Measurements from ENCODE around the gene RSBN1L.

RSBN1L gene

GRCh38 chr7:77664715-77665114 lies 31.5 kb upstream of the RSBN1L start:
- no peak for DNase-seq (ENCODE audit: low read depth)
- TF ChIP-seq CTCF (IDR thresholded peaks at IDR 0.05; ENCODE audit: low read depth, low read length): no peak
- H3K4me3 ChIP-seq (ENCODE audit: low read depth, low read length): no peak overlapping the region

- DNase-seq (ENCODE audit: low read depth): no peak
- TF ChIP-seq MAX (IDR thresholded peaks at IDR 0.05; ENCODE audit: low read depth, low read length): no peak
- no peak for TF ChIP-seq MYC (IDR thresholded peaks at IDR 0.05; ENCODE audit: low read depth, low read length)
- no peak for TF ChIP-seq CTCF (IDR thresholded peaks at IDR 0.05; ENCODE audit: low read depth, low read length)
- TF ChIP-seq POLR2A (IDR thresholded peaks at IDR 0.05; ENCODE audit: extremely low read depth, insufficient read length): no peak
- no peak overlapping the region for H3K4me3 ChIP-seq (ENCODE audit: low read depth, low read length)
These were observed 31.1 kb upstream of the RSBN1L start for GRCh38 chr7:77665161-77665560.

- no peak for DNase-seq (ENCODE audit: low read depth)
- H3K4me3 ChIP-seq (ENCODE audit: low read depth, low read length): no peak overlapping the region
- TF ChIP-seq CTCF (IDR thresholded peaks at IDR 0.05; ENCODE audit: low read depth, low read length) (no peak), POLR2A (IDR thresholded peaks at IDR 0.05; ENCODE audit: extremely low read depth, insufficient read length) (no peak), MYC (IDR thresholded peaks at IDR 0.05; ENCODE audit: low read depth, low read length) (no peak), MAX (IDR thresholded peaks at IDR 0.05; ENCODE audit: low read depth, low read length) (no peak)
These were observed 28.7 kb upstream of the RSBN1L start for GRCh38 chr7:77667459-77668086.

- TF ChIP-seq POLR2A (IDR thresholded peaks at IDR 0.05; ENCODE audit: extremely low read depth, insufficient read length): no peak
- no peak for TF ChIP-seq MYC (IDR thresholded peaks at IDR 0.05; ENCODE audit: low read depth, low read length)
- TF ChIP-seq CTCF (IDR thresholded peaks at IDR 0.05; ENCODE audit: low read depth, low read length): no peak
- TF ChIP-seq MAX (IDR thresholded peaks at IDR 0.05; ENCODE audit: low read depth, low read length): no peak
- DNase-seq (ENCODE audit: low read depth): no peak
- no peak overlapping the region for H3K4me3 ChIP-seq (ENCODE audit: low read depth, low read length)
These were observed 21.4 kb upstream of the RSBN1L start for GRCh38 chr7:77674878-77675277.

GRCh38 chr7:77679608-77680007 lies 16.7 kb upstream of the RSBN1L start:
- H3K4me3 ChIP-seq (ENCODE audit: low read depth, low read length): no peak overlapping the region
- DNase-seq (ENCODE audit: low read depth): no peak
- TF ChIP-seq MYC (IDR thresholded peaks at IDR 0.05; ENCODE audit: low read depth, low read length) (no peak), CTCF (IDR thresholded peaks at IDR 0.05; ENCODE audit: low read depth, low read length) (no peak), MAX (IDR thresholded peaks at IDR 0.05; ENCODE audit: low read depth, low read length) (no peak), POLR2A (IDR thresholded peaks at IDR 0.05; ENCODE audit: extremely low read depth, insufficient read length) (no peak)

GRCh38 chr7:77680266-77680665 lies 16.0 kb upstream of the RSBN1L start:
- no peak overlapping the region for H3K4me3 ChIP-seq (ENCODE audit: low read depth, low read length)
- TF ChIP-seq MYC (IDR thresholded peaks at IDR 0.05; ENCODE audit: low read depth, low read length): no peak
- no peak for TF ChIP-seq MAX (IDR thresholded peaks at IDR 0.05; ENCODE audit: low read depth, low read length)
- no peak for TF ChIP-seq CTCF (IDR thresholded peaks at IDR 0.05; ENCODE audit: low read depth, low read length)
- TF ChIP-seq POLR2A (IDR thresholded peaks at IDR 0.05; ENCODE audit: extremely low read depth, insufficient read length): no peak
- DNase-seq (ENCODE audit: low read depth): no peak
